ENCODE results near the gene BCKDHB.

Gene BCKDHB

GRCh38 chr6:80348263-80348662, 241.8 kb downstream of the BCKDHB start:
- no CpG with 5 or more reads among the region's 2 CpGs for whole genome bisulfite sequencing (ENCODE audit: extremely low coverage, insufficient coverage, insufficient read length)
- no peak overlapping the region for H3K18ac ChIP-seq (ENCODE audit: low read length)
- no peak overlapping the region for H4K91ac ChIP-seq (ENCODE audit: low read depth, low read length)
- H3K4me3 ChIP-seq (ENCODE audit: low read depth, low read length) = no peak overlapping the region
- no peak overlapping the region for H3K27ac ChIP-seq (ENCODE audit: low read depth, low read length)
- H2AK5ac ChIP-seq (ENCODE audit: low read length) = no peak overlapping the region
- no peaks in the 10 kb centered on the region for H3K4me1 ChIP-seq (ENCODE audit: control insufficient read depth in 1 of 2, insufficient read depth in 2 of 2, low read length in 2 of 2)
- H3K9me3 ChIP-seq (ENCODE audit: insufficient read depth, low read depth, low read length) = no peaks in the 10 kb centered on the region
- H3K79me2 ChIP-seq (ENCODE audit: control insufficient read depth, insufficient read depth, low read length, poor library complexity) = no peaks in the 10 kb centered on the region
- H3K4ac ChIP-seq (ENCODE audit: low read depth, low read length) = no peak overlapping the region
- no peak overlapping the region for H2BK120ac ChIP-seq (ENCODE audit: insufficient read depth, low read length, poor library complexity)
- H2BK12ac ChIP-seq (ENCODE audit: low read length) = no peak overlapping the region
- H3K4me2 ChIP-seq (ENCODE audit: low read length) = no peak overlapping the region
- no peaks in the 10 kb centered on the region for H3K27me3 ChIP-seq (ENCODE audit: insufficient read depth, low read length)
- H4K8ac ChIP-seq (ENCODE audit: low read depth, low read length) = no peak overlapping the region
- H3K36me3 ChIP-seq (ENCODE audit: control insufficient read depth in 1 of 2, insufficient read depth in 2 of 2, low read length in 2 of 2) = no peaks in the 10 kb centered on the region
- no peak overlapping the region for H2AFZ ChIP-seq (ENCODE audit: insufficient read depth, low read length, poor library complexity)
- H3K23ac ChIP-seq (ENCODE audit: low read length) = no peak overlapping the region
- H4K12ac ChIP-seq (ENCODE audit: low read depth, low read length) = peak overlapping the region; percentile 18
- no peaks in the 10 kb centered on the region for H3K79me1 ChIP-seq (ENCODE audit: low read length)
- no peak overlapping the region for H2BK5ac ChIP-seq (ENCODE audit: low read depth, low read length, poor library complexity)
- no peak for DNase-seq
- no peak overlapping the region for H3K9ac ChIP-seq (ENCODE audit: low read length)
- H3K14ac ChIP-seq (ENCODE audit: low read length) = no peak overlapping the region

- Histone ChIP-seq H3K4ac (ENCODE audit: low read depth, low read length) (no peak overlapping the region), H3K79me1 (ENCODE audit: low read length) (no peaks in the 10 kb centered on the region), H4K12ac (ENCODE audit: low read depth, low read length) (no peak overlapping the region), H3K4me1 (ENCODE audit: control insufficient read depth in 1 of 2, insufficient read depth in 2 of 2, low read length in 2 of 2) (no peaks in the 10 kb centered on the region), H4K8ac (ENCODE audit: low read depth, low read length) (no peak overlapping the region), H3K18ac (ENCODE audit: low read length) (no peak overlapping the region), H3K36me3 (ENCODE audit: control insufficient read depth in 1 of 2, insufficient read depth in 2 of 2, low read length in 2 of 2) (peaks cover 0 to 2% of the 10 kb centered on the region in 2 experiments), H3K27me3 (ENCODE audit: insufficient read depth, low read length) (no peaks in the 10 kb centered on the region), H2BK12ac (ENCODE audit: low read length) (no peak overlapping the region), H2AK5ac (ENCODE audit: low read length) (no peak overlapping the region), H3K79me2 (ENCODE audit: control insufficient read depth, insufficient read depth, low read length, poor library complexity) (no peaks in the 10 kb centered on the region), H3K27ac (ENCODE audit: low read depth, low read length) (no peak overlapping the region), H3K14ac (ENCODE audit: low read length) (no peak overlapping the region), H3K9me3 (ENCODE audit: insufficient read depth, low read depth, low read length) (no peaks in the 10 kb centered on the region), H3K9ac (ENCODE audit: low read length) (no peak overlapping the region), H2BK5ac (ENCODE audit: low read depth, low read length, poor library complexity) (no peak overlapping the region), H3K4me3 (ENCODE audit: low read depth, low read length) (no peak overlapping the region), H3K4me2 (ENCODE audit: low read length) (no peak overlapping the region), H3K23ac (ENCODE audit: low read length) (no peak overlapping the region), H4K91ac (ENCODE audit: low read depth, low read length) (no peak overlapping the region), H2AFZ (ENCODE audit: insufficient read depth, low read length, poor library complexity) (no peak overlapping the region), H2BK120ac (ENCODE audit: insufficient read depth, low read length, poor library complexity) (no peak overlapping the region)
- no CpG with 5 or more reads among the region's 1 CpG for WGBS (ENCODE audit: extremely low coverage, insufficient coverage, insufficient read length)
- no peak for DNase-seq
These were observed 249.5 kb downstream of the BCKDHB start for GRCh38 chr6:80356000-80356399.

- Histone ChIP-seq H3K4me2 (ENCODE audit: low read length) (no peak overlapping the region), H4K12ac (ENCODE audit: low read depth, low read length) (no peak overlapping the region), H3K79me1 (ENCODE audit: low read length) (no peaks in the 10 kb centered on the region), H3K36me3 (ENCODE audit: control insufficient read depth in 1 of 2, insufficient read depth in 2 of 2, low read length in 2 of 2) (peaks cover 0 to 2% of the 10 kb centered on the region in 2 experiments), H3K4ac (ENCODE audit: low read depth, low read length) (no peak overlapping the region), H2BK120ac (ENCODE audit: insufficient read depth, low read length, poor library complexity) (no peak overlapping the region), H3K9ac (ENCODE audit: low read length) (no peak overlapping the region), H3K27ac (ENCODE audit: low read depth, low read length) (no peak overlapping the region), H3K14ac (ENCODE audit: low read length) (no peak overlapping the region), H2BK5ac (ENCODE audit: low read depth, low read length, poor library complexity) (no peak overlapping the region), H3K23ac (ENCODE audit: low read length) (no peak overlapping the region), H3K27me3 (ENCODE audit: insufficient read depth, low read length) (no peaks in the 10 kb centered on the region), H4K91ac (ENCODE audit: low read depth, low read length) (no peak overlapping the region), H2AK5ac (ENCODE audit: low read length) (no peak overlapping the region), H2BK12ac (ENCODE audit: low read length) (no peak overlapping the region), H2AFZ (ENCODE audit: insufficient read depth, low read length, poor library complexity) (no peak overlapping the region), H3K4me3 (ENCODE audit: low read depth, low read length) (no peak overlapping the region), H4K8ac (ENCODE audit: low read depth, low read length) (no peak overlapping the region), H3K79me2 (ENCODE audit: control insufficient read depth, insufficient read depth, low read length, poor library complexity) (no peaks in the 10 kb centered on the region), H3K4me1 (ENCODE audit: control insufficient read depth in 1 of 2, insufficient read depth in 2 of 2, low read length in 2 of 2) (no peaks in the 10 kb centered on the region), H3K18ac (ENCODE audit: low read length) (no peak overlapping the region), H3K9me3 (ENCODE audit: insufficient read depth, low read depth, low read length) (no peaks in the 10 kb centered on the region)
- DNase-seq = no peak
- no CpG with 5 or more reads among the region's 2 CpGs for WGBS (ENCODE audit: extremely low coverage, insufficient coverage, insufficient read length)
These were observed 250.1 kb downstream of the BCKDHB start for GRCh38 chr6:80356545-80356944.

- Histone ChIP-seq H3K4me1 (ENCODE audit: control insufficient read depth in 1 of 2, insufficient read depth in 2 of 2, low read length in 2 of 2) (no peaks in the 10 kb centered on the region), H3K27me3 (ENCODE audit: insufficient read depth, low read length) (no peaks in the 10 kb centered on the region), H2BK120ac (ENCODE audit: insufficient read depth, low read length, poor library complexity) (no peak overlapping the region), H3K18ac (ENCODE audit: low read length) (no peak overlapping the region), H2AFZ (ENCODE audit: insufficient read depth, low read length, poor library complexity) (no peak overlapping the region), H4K8ac (ENCODE audit: low read depth, low read length) (no peak overlapping the region), H4K91ac (ENCODE audit: low read depth, low read length) (no peak overlapping the region), H2BK12ac (ENCODE audit: low read length) (no peak overlapping the region), H3K79me1 (ENCODE audit: low read length) (no peaks in the 10 kb centered on the region), H3K14ac (ENCODE audit: low read length) (no peak overlapping the region), H3K36me3 (ENCODE audit: control insufficient read depth in 1 of 2, insufficient read depth in 2 of 2, low read length in 2 of 2) (peaks cover 0 to 2% of the 10 kb centered on the region in 2 experiments), H3K23ac (ENCODE audit: low read length) (no peak overlapping the region), H3K4me3 (ENCODE audit: low read depth, low read length) (no peak overlapping the region), H2BK5ac (ENCODE audit: low read depth, low read length, poor library complexity) (no peak overlapping the region), H2AK5ac (ENCODE audit: low read length) (no peak overlapping the region), H3K9me3 (ENCODE audit: insufficient read depth, low read depth, low read length) (no peaks in the 10 kb centered on the region), H3K4ac (ENCODE audit: low read depth, low read length) (no peak overlapping the region), H3K9ac (ENCODE audit: low read length) (no peak overlapping the region), H3K27ac (ENCODE audit: low read depth, low read length) (no peak overlapping the region), H4K12ac (ENCODE audit: low read depth, low read length) (no peak overlapping the region), H3K4me2 (ENCODE audit: low read length) (no peak overlapping the region), H3K79me2 (ENCODE audit: control insufficient read depth, insufficient read depth, low read length, poor library complexity) (no peaks in the 10 kb centered on the region)
- no peak for DNase-seq
- no CpG with 5 or more reads among the region's 2 CpGs for WGBS (ENCODE audit: extremely low coverage, insufficient coverage, insufficient read length)
These were observed 250.6 kb downstream of the BCKDHB start for GRCh38 chr6:80357081-80357480.
